Thyroid gland (tissue), 4 donors: Measurements from ENCODE around the gene DOC2A. TPM values are rescaled to one million over a fixed set of nuclear protein-coding genes. Genes with fewer than 3 reads are reported as not detected.

ENCODE experiments used
- DNase-seq, 2 donors: peaks; one replicate each; pipeline ENCODE4 v3.0.0-alpha.2; 2019
- H3K27ac ChIP-seq, 3 donors: fragments of 200-600 bp; sonication (generic); 1 replicate in 2 of 3; 2 replicates in 1 of 3; pipeline ENCODE4 v1.5.1; 2016 to 2019; ENCODE audit warnings: mild to moderate bottlenecking in 1 of 3, moderate library complexity in 1 of 3
- H3K27me3 ChIP-seq: fragments of 200-600 bp; sonication (generic); one replicate; pipeline ENCODE4 v1.5.1; 2019
- H3K36me3 ChIP-seq, 2 donors: fragments of 200-600 bp; sonication (generic); one replicate each; pipeline ENCODE4 v1.5.1; 2016 to 2019
- H3K4me1 ChIP-seq, 2 donors: fragments of 200-600 bp; sonication (generic); one replicate each; pipeline ENCODE4 v1.5.1; 2017 to 2019
- H3K4me3 ChIP-seq, 3 donors: fragments of 200-600 bp; sonication (generic); replicated peaks in 1 of 3; 1 replicate in 2 of 3; 2 replicates in 1 of 3; pipeline ENCODE4 v1.5.1; 2016; ENCODE audit warnings: mild to moderate bottlenecking in 1 of 3
- H3K9me3 ChIP-seq: fragments of 200-600 bp; sonication (generic); one replicate; pipeline ENCODE4 v1.5.1; 2017
- POLR2A ChIP-seq, 2 donors: fragments of 450-650 bp; IDR thresholded peaks; one replicate each; pipeline ENCODE4 v1.6.1; 2017; ENCODE audit warnings: antibody characterized with exemption in 2 of 2, mild to moderate bottlenecking in 2 of 2, moderate library complexity in 1 of 2
- WGBS, 2 donors: methylation state at CpG; one replicate each; pipeline ENCODE4 v1.1.5; 2017; 5-methylcytosine and 5-hydroxymethylcytosine counted together
- intact Hi-C: fragments of 100-400 bp; cut with DNase I; formaldehyde crosslinking; loops from one replicate; pipeline ENCODE4 v1.15.1; 2023
- total RNA-seq, 4 donors: library from RNA; depleted of rRNA; stranded (reverse); fragments of >200 nt; gene quantifications; one replicate each; pipeline ENCODE4 v1.2.3, GENCODE V29; 2016
- TF ChIP-seq, protein P1 (sequence below), 6 experiments: fragments of 200-600 bp in 3 of 6; fragments of 450-650 bp in 3 of 6; sonication (generic) in 3 of 6; IDR thresholded peaks; one replicate each; pipeline ENCODE4 v1.5.1; 2016 to 2019; ENCODE audit warnings: antibody characterized with exemption in 6 of 6, mild to moderate bottlenecking in 2 of 6, inconsistent platforms in 1 of 6, moderate library complexity in 1 of 6

Gene DOC2A
- total RNA-seq, 4 donors from 2014 or later = 0.22 to 1.2 (median 0.94) TPM; not detected in 1

DNA sequence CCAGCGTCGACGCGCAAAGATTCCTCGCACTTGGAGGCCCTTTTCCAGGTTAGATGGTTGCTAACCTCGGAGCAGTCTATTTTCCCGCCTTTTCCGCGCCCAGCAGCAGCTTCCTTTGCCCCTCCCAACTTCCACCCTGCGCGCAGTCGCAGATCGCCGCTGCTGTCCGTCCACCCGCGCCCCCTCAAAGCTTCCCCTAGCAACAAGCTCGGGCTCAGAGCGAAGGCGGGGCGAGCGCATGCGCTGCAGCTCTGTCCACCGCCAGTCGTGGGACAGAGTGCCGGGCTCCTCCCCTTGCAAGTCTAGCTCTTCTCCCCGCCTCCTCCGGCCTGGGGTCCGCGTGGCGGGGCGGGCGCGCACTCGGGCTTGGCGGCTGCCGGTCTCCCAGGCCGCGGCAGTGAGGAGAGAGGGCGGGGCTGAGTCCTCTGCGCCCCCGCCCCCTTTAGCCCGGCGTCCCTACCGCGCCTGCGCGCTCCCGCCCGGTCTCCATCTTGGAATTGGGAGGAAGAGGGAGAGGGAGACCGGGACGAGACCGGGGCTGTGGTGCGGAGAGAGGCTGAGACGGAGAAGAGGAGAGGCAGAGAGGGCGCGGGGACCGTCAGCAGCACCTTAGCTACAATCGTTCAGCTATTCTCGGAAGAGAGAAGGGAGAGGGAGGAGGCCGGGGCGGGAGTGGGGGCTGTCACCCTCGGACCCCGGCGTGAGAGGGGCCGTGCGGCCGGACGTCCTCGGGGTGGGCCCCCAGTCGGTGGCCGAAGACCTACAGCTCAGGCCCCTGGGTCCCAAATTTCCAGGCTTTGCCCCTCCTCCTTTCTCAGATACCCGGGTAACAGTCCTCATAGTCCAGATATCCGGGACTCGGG, 37.2 kb downstream of the DOC2A start, which contains the start of gene TAOK2:
TSS of gene TAOK2 (plus strand) at position 485 of the 863 bp plus-strand sequence. CDS start 3,905 bp downstream, outside the sequence.
- H3K27me3 ChIP-seq = no peaks in the 10 kb centered on the region
- peaks cover 15 to 33% of the 10 kb centered on the region in 2 donors for H3K4me1 ChIP-seq
- peaks cover 10 to 24% of the 10 kb centered on the region in 2 donors for H3K36me3 ChIP-seq
- H3K27ac ChIP-seq = peak within 1 kb of the TSS; percentile 58 to 85 (median 75)
- peak; percentile 99 for DNase-seq
- H3K4me3 ChIP-seq = peak within 1 kb of the TSS; percentile 24 to 94 (median 66)
- peak in 1 of 2 donors; percentile 87 for TF ChIP-seq POLR2A (IDR thresholded peaks at IDR 0.05)
- TF ChIP-seq, protein P1, sequence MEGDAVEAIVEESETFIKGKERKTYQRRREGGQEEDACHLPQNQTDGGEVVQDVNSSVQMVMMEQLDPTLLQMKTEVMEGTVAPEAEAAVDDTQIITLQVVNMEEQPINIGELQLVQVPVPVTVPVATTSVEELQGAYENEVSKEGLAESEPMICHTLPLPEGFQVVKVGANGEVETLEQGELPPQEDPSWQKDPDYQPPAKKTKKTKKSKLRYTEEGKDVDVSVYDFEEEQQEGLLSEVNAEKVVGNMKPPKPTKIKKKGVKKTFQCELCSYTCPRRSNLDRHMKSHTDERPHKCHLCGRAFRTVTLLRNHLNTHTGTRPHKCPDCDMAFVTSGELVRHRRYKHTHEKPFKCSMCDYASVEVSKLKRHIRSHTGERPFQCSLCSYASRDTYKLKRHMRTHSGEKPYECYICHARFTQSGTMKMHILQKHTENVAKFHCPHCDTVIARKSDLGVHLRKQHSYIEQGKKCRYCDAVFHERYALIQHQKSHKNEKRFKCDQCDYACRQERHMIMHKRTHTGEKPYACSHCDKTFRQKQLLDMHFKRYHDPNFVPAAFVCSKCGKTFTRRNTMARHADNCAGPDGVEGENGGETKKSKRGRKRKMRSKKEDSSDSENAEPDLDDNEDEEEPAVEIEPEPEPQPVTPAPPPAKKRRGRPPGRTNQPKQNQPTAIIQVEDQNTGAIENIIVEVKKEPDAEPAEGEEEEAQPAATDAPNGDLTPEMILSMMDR (IDR thresholded peaks at IDR 0.05) = no peak
- intact Hi-C loops = no loop called here
- H3K9me3 ChIP-seq = no peaks in the 10 kb centered on the region
- WGBS, 2 donors = 2 to 5% methylated on average over 37 to 60 of the region's 75 CpGs

DNA sequence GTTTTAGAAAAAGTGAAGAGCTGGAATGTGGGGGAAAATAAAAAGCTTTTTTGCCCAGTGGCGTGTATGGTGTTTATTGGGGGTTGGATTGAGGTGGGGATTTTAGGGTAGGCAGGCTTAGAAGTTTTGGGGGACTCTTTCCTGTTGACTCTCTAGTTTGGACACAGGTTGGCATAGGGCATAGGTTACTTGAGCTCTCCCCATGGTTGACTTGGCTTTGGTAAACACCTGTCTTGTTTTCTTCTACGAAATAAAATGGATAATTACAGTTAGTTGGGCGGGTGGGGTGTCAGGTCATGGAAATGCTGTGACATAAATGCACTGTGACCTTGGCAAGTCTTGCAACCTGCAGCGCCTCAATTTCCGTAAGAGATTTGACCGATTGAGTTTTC, 37.8 kb downstream of the DOC2A start:
- no peak for DNase-seq
- H3K9me3 ChIP-seq = no peaks in the 10 kb centered on the region
- intact Hi-C loops = no loop called here
- 66 to 74% methylated on average over 6 of the region's 6 CpGs for WGBS, 2 donors
- TF ChIP-seq POLR2A (IDR thresholded peaks at IDR 0.05) = no peak
- TF ChIP-seq, protein P1 (IDR thresholded peaks at IDR 0.05) = no peak
- H3K4me3 ChIP-seq = no peak overlapping the region
- H3K36me3 ChIP-seq = peaks cover 7 to 24% of the 10 kb centered on the region in 2 donors
- H3K4me1 ChIP-seq = peaks cover 15 to 33% of the 10 kb centered on the region in 2 donors
- no peak overlapping the region for H3K27ac ChIP-seq
- no peaks in the 10 kb centered on the region for H3K27me3 ChIP-seq

DNA sequence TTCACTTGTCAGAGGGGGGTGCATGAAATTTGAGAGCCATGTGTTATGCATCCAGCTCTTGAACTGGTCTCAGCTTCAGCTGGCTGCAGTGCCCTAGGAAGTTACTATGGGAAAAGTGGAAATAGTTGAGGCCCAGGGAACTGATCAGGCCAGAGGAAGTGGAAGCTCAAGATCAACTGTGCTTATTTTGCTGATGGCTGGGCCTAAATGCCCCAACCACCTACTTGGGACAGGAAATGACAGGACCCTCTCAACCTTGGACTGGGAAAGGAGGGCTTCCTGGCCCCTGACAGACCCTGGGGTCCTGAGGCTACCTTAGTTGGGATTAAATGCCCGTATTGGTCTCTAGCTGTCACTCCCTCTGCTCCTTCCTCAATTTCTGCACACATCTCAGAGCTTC, 38.3 kb downstream of the DOC2A start:
- Histone ChIP-seq H3K27ac (no peak overlapping the region), H3K4me1 (peaks cover 15 to 32% of the 10 kb centered on the region in 2 donors), H3K4me3 (no peak overlapping the region), H3K36me3 (peaks cover 6 to 21% of the 10 kb centered on the region in 2 donors), H3K9me3 (no peaks in the 10 kb centered on the region), H3K27me3 (no peaks in the 10 kb centered on the region)
- intact Hi-C loops = no loop called here
- DNase-seq = no peak
- WGBS, 2 donors = 96 to 97% methylated on average over 1 of the region's 1 CpG
- no peak for TF ChIP-seq POLR2A (IDR thresholded peaks at IDR 0.05)
- TF ChIP-seq, protein P1 (IDR thresholded peaks at IDR 0.05) = no peak

DNA sequence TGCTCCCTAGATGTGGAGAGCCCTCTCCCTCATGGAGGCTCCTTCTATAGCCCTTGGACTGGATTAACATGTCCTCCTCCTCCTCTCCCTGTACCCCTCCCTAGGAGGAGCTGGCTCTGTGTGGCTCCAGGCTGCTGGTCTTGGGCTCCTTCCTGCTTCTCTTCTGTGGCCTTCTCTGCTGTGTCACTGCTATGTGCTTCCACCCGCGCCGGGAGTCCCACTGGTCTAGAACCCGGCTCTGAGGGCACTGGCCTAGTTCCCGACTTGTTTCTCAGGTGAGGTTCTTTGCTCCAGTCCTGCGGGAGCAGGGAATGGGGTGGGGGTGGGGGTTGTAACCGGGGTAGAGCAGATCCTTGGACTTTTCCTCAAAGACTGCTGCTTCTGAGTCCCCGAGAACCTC, 39.5 kb downstream of the DOC2A start:
- intact Hi-C loops = no loop called here

More for the DNA sequence above, 39.5 kb downstream of the DOC2A start:
- peaks cover 11 to 21% of the 10 kb centered on the region in 2 donors for H3K4me1 ChIP-seq
- H3K27me3 ChIP-seq = no peaks in the 10 kb centered on the region
- TF ChIP-seq, protein P1 (IDR thresholded peaks at IDR 0.05) = no peak
- no peak for TF ChIP-seq POLR2A (IDR thresholded peaks at IDR 0.05)
- no peaks in the 10 kb centered on the region for H3K9me3 ChIP-seq
- peaks cover 6 to 21% of the 10 kb centered on the region in 2 donors for H3K36me3 ChIP-seq
- no peak for DNase-seq
- WGBS, 2 donors = 82 to 84% methylated on average over 8 of the region's 8 CpGs
- no peak overlapping the region for H3K27ac ChIP-seq
- H3K4me3 ChIP-seq = no peak overlapping the region
